Measurements from ENCODE around the gene AMMECR1.

DNA sequence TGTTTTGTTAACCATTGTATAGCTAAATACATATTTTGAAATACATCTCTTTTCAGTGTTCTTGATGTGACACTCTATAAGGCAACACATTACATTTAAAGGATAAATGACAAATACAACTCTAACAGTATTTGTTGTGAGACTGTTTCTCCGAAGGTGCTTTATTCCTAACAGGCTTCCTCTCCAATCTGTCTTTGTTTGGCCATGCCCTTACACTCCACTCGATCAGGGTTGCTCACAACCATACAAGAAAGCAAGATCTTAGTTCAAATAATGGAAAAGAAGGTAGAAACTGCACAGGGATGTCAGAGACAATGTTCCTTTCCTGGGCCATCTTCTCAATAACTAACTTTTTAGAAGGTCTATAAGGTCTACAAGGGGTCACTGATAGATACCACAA lies 36.5 kb downstream of the AMMECR1 start:
- TF ChIP-seq CTCF (IDR thresholded peaks at IDR 0.05) (no peak), POLR2A (IDR thresholded peaks at IDR 0.05) (no peak)
